ENCODE measurements around the gene SEC61A1. TPM values are rescaled to one million over a fixed set of nuclear protein-coding genes. Genes with fewer than 3 reads are reported as not detected.

SEC61A1 gene
- total and polyA plus RNA-seq, 8 donors: 193 to 245 (median 216) TPM

DNA sequence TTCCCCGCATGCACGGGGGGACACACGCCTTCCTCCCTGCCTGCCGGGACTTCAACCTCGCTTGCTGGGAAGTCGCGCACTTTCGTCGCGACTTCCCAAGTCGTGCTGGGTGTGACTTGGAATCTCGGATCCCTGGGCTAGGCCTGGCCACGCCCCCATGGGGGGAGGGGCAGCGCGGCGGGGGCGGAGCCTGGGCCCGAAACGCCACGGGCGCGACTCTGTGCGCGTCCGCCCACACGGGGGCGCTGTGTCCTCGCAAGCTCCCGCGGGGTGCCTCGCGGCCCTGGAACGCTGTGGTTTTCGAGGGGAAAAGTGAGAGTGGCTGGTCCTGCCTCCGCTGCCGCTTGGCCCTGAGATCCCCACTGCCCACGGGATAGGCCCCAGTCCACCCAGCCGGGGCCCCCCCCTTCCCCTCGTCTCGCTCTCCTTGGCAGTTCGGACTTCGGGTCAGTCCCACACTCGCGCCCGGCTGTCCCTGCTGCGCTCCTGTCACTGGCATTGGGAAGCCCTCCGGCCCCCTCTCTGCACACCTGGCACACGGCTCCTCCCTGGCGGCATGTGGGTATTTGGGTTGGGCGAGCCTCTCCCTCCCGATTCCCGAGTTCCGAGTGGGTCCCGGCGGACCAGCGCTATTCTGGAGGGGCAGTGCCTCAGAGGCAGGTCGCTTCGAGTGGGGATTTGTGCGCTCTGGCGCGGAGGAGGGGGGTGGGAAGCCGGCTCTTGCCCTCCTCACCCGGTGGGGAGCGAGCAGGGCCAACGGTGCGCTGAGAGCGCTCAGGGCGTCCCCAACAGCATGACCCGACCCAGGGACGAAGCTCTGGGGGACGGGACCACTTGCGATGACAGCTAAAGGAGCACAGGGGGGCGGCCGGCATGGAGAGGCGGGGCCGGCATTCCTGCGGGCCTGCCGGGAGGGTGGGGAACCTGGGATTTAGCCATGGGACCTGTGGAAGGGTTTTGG, 23.6 kb downstream of the SEC61A1 start:
- Histone ChIP-seq H3K9me3 (no peaks in the 10 kb centered on the region), H3K36me3 (peaks cover 0 to 5% (median 2%) of the 10 kb centered on the region in 3 donors), H3K27me3 (no peaks in the 10 kb centered on the region), H3K4me1 (peaks cover 3 to 8% (median 7%) of the 10 kb centered on the region in 3 donors), H3K27ac (peak overlapping the region in 3 of 4 donors; percentile 20 to 55 (median 25)), H3K4me3 (peak overlapping the region in 3 of 4 donors; percentile 18 to 44 (median 31))
- TF ChIP-seq, protein P1, sequence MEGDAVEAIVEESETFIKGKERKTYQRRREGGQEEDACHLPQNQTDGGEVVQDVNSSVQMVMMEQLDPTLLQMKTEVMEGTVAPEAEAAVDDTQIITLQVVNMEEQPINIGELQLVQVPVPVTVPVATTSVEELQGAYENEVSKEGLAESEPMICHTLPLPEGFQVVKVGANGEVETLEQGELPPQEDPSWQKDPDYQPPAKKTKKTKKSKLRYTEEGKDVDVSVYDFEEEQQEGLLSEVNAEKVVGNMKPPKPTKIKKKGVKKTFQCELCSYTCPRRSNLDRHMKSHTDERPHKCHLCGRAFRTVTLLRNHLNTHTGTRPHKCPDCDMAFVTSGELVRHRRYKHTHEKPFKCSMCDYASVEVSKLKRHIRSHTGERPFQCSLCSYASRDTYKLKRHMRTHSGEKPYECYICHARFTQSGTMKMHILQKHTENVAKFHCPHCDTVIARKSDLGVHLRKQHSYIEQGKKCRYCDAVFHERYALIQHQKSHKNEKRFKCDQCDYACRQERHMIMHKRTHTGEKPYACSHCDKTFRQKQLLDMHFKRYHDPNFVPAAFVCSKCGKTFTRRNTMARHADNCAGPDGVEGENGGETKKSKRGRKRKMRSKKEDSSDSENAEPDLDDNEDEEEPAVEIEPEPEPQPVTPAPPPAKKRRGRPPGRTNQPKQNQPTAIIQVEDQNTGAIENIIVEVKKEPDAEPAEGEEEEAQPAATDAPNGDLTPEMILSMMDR (IDR thresholded peaks at IDR 0.05): peak; percentile 97 to 99 (median 98)
- DNase-seq: peak; percentile 78 to 99 (median 91)
- no peak for FAIRE-seq
- 19 to 20% methylated on average over 65 to 78 of the region's 78 CpGs for WGBS, 2 donors
- intact Hi-C loops (cut with DNase I): loop anchor here in 1 of 3 donors (5.0 kb wide), 1 partner anchor 56 kb away; no protein-coding TSS in a partner anchor
- ATAC-seq: peak; percentile 82 to 96 (median 90)

DNA sequence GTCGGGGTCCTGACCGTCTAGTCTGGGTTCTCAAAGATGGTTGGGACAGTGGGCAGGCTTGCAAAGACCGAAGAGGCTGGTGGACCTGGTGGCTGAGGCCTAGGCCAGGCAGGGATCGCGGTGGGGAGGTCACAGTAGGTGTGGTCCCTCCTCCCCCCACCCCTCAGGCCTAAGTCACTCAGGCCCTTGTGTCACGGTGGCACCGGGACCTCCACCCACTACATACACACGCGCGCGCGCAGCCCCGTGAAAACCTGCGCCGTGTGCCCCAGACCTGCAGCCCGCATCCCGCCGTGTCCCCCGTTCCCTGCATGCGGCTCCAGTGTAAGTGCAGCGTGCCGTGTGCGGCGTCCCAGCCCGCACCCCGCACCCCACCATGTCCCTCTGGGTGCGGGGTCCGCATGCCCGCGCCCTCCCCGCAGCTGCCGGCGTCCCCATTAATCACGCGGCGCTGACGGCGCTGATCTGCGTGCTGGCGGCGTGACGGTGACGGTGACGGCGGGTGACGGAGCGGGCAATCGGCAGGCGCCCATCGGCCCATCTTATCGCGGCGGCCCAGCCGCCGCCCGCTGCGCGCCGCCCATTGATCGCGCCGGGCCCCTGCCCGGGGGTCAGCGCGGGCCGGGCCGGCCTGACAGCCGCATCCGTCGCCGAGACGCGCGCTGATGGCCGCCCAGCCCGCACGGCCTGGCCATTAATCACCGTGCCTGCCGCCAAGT, 24.4 kb downstream of the SEC61A1 start:
- H3K4me3 ChIP-seq: peak overlapping the region in 2 of 4 donors; percentile 31 to 44
- H3K36me3 ChIP-seq: no peaks in the 10 kb centered on the region
- TF ChIP-seq, protein P1 (IDR thresholded peaks at IDR 0.05): no peak
- FAIRE-seq (no peak), DNase-seq (peak in 1 of 6 donors; percentile 74), ATAC-seq (peak in 2 of 4 donors; percentile 2 to 15)
- H3K9me3 ChIP-seq: no peaks in the 10 kb centered on the region
- WGBS, 2 donors: 61 to 63% methylated on average over 70 to 79 of the region's 79 CpGs
- no peaks in the 10 kb centered on the region for H3K27me3 ChIP-seq
- peaks cover 11 to 16% (median 14%) of the 10 kb centered on the region in 3 donors for H3K4me1 ChIP-seq
- intact Hi-C loops (cut with DNase I): loop anchor here in 1 of 3 donors (5.0 kb wide), 1 partner anchor 56 kb away; no protein-coding TSS in a partner anchor
- H3K27ac ChIP-seq: no peak overlapping the region

DNA sequence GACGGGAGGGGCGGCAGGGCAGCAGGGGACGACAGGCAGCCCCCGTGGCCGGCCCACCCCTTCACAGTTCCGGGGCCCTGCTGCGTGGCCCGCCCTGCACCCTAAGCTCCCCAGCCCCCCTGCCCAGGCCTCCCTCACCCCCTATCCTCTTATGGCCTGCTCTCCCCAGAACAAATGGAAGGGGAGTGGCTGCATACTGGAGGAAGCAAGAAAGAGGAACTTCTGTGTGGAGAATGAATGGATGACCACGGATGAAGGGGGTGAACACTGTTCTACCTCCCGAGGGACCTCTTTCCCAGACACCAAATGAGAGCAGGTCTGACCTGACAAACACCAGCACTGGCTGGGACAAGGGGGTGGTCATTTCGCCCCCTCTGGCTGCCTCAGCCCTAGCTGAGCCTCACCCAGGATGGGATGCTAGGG, 25.0 kb downstream of the SEC61A1 start:
- ATAC-seq: no peak
- peaks cover 17 to 22% (median 18%) of the 10 kb centered on the region in 3 donors for H3K4me1 ChIP-seq
- TF ChIP-seq, protein P1 (IDR thresholded peaks at IDR 0.05): no peak
- 43 to 68% methylated on average over 11 of the region's 11 CpGs for WGBS, 2 donors
- FAIRE-seq: no peak
- H3K9me3 ChIP-seq: no peaks in the 10 kb centered on the region
- peak overlapping the region in 2 of 4 donors; percentile 31 to 44 for H3K4me3 ChIP-seq
- H3K27ac ChIP-seq: no peak overlapping the region
- no peaks in the 10 kb centered on the region for H3K27me3 ChIP-seq
- intact Hi-C loops (cut with DNase I): loop anchor here in 1 of 3 donors (5.0 kb wide), 1 partner anchor 55 kb away; no protein-coding TSS in a partner anchor
- DNase-seq: no peak
- H3K36me3 ChIP-seq: no peaks in the 10 kb centered on the region

DNA sequence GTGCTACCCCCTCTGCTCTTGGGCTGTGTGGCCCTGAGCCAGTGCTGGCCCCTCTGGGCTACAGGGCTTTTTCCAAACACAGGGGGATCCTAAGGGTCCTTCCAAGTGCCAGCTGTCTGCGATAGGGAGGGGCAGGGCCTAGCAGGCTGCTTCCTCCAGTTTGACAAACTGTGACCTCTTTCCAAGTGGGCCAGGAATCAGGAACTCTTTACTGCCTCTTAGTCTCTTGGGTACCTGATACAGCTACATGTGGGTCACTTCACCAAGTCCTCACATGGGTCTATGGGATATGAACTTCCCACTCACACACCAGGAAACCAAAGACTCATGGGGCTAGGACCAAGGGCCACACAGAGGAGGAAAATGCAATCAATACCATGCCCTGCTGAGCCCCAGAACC, 25.4 kb downstream of the SEC61A1 start:
- TF ChIP-seq, protein P1 (IDR thresholded peaks at IDR 0.05): no peak
- Histone ChIP-seq H3K27me3 (no peaks in the 10 kb centered on the region), H3K9me3 (no peaks in the 10 kb centered on the region), H3K4me1 (peaks cover 22 to 26% (median 23%) of the 10 kb centered on the region in 3 donors), H3K27ac (no peak overlapping the region), H3K36me3 (no peaks in the 10 kb centered on the region), H3K4me3 (no peak overlapping the region)
- ATAC-seq (no peak), DNase-seq (no peak), FAIRE-seq (no peak)
- 0 to 89% methylated on average over 1 of the region's 1 CpG for WGBS, 2 donors
- intact Hi-C loops (cut with DNase I): loop anchor here in 1 of 3 donors (5.0 kb wide), 1 partner anchor 55 kb away; no protein-coding TSS in a partner anchor
